OCI-M2 (cell line): ENCODE data around the gene DAAM1.

Experiments
- DNase-seq: peaks from one replicate; lab custom pipeline; 2025; ENCODE audit not compliant: unreplicated experiment; lab: John Stamatoyannopoulos, UW

The DAAM1 gene

DNA sequence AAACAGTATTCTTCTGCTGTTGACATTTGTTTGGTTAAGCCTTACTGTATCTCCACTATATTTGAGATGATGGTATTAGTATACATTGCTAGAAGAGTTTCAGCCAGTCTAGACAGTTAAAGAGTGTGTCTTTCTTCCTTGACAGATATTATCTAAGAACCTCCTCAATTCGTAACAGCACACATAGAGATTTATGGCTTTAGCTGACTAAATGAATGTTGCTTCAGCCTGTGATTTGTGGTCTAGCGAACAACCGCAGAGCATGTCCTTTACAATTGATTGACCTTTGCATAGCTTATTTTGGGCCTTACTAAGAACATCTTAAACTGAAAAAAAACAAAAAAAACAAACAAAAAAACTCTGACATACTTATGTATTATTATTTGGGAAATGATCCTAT, 122.2 kb downstream of the DAAM1 start:
- no peak for DNase-seq

DNA sequence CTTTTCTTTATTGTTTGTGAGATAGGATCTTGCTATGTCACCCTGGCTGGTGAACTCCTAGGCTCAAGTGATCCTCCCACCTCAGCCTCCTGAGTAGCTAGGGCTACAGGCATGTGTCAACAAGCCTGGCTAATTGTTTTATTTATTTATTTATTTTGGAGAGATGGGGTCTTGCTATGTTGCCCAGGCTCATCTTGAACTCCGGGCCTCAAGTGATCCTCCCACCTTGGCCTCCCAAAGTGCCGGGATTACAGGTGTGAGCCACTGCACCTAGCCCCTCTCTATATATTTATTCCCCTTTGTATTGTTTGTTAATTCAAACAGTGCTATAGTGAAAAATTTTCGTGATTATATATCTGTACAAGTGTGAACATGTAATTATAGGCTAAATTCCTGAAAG, 123.3 kb downstream of the DAAM1 start:
- DNase-seq = no peak

DNA sequence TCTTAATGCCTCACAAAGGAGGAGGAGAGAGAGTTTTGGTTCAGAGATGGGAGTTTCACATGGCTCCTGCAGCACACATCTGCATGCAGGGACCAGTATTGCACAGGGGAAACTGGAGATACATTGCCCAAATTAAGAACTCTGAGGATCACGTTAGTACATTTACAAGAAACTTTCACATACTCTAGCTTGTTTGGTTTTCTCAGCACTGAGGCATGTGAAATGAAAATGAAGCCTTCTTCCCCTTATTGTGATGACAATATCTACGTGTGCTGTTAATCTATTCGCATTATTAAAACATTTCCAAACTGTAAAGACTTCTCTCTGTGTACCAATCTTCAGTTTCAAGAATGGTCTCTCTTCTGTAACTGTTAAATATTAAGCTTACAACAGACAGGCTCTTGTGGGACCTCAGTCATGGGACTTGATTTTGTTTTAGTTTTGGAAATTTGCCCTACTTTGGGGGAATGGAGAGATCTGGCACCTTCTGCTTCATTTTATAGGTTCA, 124.7 kb downstream of the DAAM1 start:
- DNase-seq = no peak

DNA sequence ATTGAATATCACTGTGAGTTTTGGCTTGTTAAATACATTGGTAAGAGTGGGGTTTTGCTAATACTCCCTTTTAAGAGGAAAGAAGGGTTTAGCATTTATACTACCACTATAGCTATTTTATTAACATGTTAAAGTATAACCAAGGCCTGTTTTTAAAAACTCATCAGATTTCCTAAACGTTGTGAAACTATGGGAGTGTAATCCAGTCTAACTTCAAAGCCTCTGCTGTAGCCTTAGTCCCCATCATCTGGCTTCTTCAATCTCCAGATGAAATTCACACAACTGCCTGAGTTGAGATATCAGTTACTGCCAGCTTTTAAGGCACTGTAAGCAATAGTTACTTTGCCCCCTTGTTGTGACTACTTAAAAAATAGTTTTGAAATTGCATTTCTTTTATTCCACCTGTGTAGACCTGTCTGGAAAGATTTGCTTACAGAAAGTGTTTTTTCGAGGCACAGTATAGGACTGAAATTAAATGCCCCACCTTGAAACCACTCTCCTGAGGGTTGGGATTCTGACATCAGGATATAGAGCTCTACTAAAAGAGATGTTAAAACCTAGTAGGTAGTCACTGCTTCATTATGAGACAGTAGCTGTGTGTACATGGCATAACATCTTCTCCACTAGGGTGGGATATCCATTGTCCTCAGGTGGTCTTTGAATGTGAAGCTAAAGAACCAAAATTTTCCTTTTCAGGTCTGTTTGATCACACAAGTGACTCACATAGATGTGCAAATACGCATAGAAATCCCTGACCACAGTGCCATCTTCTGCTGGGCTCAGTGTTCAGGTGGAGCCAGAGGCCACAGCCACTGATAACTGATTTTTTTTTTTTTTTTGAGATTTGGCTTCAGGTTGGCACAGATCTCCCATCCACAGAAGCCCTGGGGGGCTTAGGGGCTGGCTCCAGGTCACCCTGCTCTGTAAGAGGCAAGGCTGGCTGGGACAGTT, 125.5 kb downstream of the DAAM1 start:
- DNase-seq = no peak

DNA sequence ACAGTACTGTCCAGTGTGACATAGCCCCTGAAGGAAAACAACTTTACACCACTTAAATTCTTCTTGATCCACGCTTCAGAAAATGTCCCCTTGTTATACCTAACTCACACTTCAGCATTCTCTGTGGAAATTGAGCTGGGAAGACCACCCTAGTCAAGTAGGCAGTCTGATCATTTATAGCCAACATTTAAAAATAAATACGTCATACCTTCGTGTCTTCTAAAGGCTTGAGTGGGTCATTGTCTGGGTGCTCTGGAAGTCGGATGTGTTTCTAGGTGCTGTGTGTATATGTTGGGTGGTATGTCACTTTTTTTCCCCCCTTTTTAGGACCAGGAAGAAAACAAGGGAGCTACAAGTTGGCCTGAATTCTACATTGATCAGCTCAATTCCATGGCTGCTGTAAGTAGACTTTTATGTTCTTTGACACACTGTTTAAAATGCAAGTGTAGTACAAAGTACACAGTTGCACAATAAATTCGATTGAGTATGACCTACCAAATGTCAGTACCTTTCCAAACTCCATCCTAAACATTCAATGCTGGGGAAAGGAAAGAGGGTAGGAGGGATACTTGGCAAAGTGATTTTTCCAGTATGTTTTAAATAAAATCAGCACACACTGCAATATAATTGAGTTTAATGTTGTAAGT, 126.6 kb downstream of the DAAM1 start:
- no peak for DNase-seq

DNA sequence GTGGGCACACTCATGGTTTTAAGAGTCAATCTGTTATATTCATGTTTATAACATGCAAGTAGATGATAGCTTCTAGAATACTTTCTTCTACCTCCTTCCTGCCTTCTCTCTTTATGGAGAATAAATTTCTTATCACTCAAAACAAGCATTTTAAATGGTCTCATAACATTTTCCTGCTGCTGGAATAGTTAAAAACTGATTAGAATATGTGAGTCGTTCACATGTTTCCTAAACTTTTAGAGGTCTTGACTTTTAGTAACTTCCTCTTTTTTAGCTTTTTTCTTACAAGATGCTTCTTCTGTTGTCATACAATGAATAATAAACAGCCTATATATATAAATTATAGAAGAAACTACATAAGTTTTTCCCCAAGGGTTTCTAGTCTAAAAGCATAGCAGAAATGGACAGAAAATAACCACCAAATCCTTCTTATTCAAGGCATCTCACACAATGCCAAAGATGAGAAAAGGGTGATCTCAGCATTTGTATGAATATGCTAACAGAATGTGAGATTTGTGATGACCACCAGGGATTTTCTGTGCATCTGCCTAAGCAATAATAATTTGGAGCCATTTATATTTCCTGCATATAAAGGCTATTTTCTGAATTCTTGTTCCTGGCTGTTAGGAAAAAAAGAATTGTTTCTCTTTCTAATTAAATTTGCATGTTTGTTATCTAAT, 127.8 kb downstream of the DAAM1 start:
- no peak for DNase-seq

DNA sequence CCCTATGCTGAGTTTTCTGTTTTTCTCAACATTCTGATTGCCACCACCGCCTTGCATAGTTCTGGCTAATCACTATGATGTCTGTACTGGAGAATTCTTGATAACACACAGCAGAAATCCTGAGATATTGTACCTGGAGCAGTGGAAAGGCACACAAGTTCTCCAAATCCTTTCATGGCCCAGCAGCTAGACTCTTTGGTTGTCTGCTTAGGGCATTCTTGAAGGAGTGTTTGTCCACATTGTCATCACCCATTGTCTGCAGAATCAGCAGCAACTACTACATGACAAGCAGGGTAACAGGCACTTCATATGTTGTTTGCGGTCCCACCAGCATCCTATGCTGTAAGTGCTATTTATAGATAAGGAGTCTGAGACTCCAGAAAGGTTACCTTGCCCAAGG, 128.9 kb downstream of the DAAM1 start:
- DNase-seq = no peak

DNA sequence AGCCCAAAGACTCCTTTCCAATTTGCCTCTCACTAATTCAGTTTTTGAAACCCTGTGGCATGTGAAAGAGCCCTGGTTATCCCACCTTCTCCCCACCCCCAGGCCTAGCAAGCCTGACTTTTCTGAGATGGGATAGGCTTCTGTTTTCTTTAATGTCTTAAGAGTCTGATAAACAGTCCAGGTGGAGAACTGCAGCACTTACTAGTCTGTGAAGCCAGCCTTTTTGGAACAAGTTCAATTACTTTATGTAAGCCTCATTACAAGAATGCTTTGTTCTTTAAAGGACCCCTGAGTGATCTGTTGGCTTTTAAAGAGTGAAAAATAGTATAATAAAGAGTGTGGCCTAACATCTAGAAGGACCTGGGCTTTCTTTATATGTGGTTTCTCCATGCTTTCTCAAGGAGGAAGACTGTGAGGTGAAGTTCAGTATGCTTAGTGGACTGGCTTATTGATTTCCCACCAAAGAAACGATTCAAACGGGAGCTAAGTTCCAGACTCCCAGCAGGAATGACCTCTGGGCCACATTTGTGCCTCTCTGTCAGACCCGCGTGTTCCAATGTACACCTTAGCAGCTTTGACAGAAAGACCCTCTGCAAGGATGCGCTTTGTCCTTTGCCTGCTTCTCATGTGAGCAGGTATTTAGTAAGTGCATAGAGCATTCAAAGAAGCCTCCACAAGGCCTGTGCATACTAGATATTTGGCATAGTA, 129.5 kb downstream of the DAAM1 start:
- no peak for DNase-seq

DNA sequence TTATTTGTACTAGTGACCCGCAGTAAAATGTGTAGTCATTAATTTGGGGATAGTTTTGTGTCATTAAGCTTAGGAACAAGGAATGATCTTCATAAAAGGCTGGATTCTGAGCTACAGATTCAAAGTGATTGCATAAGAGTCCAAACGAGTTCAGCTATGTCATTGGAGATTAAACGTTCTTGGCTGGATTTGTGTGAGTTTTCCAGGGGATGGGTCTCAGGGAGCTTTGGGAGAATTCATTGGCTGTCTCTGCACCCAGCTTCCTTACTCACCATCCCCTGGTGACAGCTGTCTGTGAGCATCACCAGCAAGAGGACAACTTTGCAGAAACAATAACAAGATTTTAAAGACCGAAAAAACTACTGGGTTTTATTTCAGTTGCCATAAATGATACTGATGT, 130.4 kb downstream of the DAAM1 start:
- DNase-seq = no peak

DNA sequence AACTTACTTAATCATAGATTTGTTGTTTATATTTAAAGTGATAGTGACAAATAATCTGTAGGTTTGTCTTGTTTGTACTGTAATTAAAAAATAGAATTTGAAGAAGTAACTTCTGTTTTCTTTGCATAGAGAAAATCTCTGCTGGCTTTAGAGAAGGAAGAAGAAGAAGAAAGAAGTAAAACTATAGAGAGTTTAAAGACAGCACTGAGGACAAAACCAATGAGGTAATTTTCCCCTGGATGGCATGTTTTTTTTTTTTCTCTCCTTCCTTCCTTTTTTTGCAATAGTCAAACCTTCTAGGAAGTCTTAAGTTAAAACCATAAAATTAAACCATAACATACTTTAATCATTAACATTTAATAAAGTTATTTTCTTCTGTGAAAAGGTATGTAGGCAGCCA, 131.9 kb downstream of the DAAM1 start:
- no peak for DNase-seq

DNA sequence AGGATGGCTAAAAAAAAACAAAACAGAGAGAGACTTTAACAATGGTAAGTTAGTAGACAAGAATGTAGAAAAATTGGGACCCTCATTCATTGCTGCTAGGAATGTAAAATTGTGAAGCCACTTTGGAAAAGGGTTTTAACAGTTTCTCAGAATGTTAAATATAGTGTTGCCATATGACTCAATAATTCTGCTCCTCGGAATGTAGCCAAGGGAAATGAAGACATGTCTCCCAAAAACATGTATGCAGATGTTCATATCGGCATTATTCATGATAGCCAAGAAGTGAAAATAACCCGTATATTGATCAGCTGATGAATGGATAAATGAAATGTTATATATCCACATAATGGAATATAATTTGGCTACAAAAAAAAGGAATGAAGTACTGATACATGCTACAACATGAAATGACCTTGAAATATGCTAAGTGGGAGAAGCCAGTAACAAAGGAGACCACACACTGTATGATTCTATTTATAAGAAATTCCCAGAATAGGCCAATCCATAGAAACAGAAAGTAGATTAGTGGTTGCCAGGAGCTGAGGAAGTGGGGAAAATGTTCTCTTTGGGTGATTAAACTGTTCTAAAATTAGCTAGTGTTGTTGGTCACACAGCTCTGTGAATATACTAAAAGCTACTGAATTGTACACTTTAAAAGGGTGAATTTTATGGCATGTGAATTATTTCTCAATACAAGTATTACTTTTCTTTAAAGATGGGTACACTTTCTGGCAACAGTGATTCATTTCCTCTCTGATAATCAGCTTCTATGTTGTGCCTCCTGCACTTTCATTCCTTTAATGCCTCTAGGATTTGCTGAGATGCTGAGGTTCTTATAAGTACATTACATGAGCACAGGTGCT, 132.5 kb downstream of the DAAM1 start:
- DNase-seq = no peak

DNA sequence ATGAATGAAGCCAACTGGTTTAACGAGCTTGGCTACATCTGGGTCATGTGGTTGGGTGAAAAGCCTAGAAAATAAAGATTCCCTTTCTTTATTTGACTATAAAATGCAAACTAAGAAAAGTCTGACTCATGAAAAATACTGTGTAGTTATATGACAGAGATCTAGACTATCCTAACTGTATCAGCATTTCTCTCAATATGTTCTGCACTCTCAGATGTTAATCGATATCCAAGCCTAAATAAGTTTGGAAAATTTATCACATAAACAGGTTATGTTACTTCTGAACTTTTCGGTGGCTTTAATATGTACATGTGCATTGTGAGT, 133.1 kb downstream of the DAAM1 start:
- DNase-seq = no peak

DNA sequence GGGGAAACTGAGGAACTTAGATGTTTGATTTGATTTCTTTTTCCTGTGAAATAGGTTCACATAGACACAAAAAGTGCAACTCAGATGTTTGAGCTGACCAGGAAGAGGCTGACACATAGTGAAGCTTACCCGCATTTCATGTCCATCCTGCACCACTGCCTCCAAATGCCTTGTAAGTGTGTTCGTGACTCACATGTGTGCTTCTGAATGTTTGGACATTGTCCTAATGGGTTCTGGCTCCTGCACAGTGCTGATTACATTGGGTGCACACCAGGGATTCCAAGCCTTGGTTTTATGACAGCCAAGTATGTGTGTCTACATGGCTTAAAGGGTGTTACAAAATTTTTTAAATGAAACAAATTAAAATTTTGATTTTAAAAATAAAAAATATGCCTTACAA, 137.4 kb downstream of the DAAM1 start:
- no peak for DNase-seq

DNA sequence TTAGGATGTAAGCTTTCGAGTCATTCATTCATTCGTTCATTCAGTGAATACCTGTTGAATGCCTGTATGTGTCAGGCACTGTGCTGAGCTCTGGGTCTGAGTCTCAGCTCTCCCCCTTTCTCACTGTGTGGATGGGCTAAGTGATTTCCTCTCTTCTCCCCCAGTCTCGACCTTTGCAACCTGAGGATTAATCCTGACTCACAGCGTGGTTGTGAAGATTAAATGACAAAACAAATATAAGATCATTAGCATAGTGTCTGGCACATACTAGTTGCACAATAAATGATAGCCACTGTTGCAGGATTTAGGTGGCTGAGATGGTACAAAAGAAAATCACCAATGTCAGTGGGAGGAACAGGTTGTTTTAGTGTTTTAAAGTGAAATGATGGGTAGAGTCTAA, 140.0 kb downstream of the DAAM1 start:
- no peak for DNase-seq

DNA sequence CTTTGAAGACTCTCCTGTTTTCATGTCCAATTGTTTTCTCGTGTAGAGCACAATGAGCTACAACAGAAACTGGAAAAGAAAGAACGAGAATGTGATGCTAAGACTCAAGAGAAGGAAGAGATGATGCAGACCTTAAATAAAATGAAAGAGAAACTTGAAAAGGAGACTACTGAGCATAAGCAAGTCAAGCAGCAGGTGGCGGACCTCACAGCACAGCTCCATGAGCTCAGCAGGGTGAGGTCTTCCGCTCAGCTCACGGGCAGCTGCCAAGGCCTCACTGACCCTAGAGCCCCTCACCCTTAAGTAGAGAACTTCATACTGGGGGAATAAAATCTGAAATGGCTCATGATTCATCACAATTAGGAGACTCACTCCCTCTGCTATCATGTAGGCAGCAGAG, 142.0 kb downstream of the DAAM1 start:
- no peak for DNase-seq

DNA sequence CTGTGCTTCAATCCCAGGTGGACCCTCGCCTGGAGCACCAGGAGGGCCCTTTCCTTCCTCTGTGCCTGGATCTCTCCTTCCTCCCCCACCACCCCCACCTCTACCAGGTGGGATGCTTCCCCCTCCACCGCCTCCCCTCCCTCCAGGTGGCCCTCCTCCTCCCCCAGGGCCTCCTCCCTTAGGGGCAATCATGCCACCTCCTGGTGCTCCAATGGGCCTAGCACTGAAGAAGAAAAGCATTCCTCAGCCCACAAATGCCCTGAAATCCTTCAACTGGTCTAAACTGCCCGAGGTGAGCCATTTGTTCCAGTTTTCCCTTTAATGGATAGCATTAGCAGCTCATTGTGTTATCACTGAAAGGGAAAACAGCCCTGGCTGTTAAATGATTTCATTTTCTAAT, 142.8 kb downstream of the DAAM1 start:
- no peak for DNase-seq

DNA sequence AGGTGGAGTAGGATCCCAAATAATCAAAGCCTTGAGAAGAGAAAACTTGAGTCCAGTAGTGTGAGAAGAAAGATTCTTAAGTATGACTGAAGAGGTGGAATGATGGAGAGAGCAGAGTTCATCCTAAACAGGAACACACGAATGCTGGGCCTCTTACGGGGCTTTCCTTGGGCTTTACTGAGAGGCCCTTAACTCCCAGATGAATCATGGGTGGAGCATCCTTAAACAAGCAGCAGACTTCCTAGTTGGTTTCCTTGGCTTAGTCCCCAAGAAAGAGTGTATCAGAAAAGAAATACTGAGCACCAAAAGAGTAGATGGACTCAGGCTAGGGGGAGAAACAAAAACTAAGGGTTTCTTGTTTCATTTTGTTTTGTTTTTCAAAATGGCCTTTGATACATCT, 144.3 kb downstream of the DAAM1 start:
- no peak for DNase-seq

DNA sequence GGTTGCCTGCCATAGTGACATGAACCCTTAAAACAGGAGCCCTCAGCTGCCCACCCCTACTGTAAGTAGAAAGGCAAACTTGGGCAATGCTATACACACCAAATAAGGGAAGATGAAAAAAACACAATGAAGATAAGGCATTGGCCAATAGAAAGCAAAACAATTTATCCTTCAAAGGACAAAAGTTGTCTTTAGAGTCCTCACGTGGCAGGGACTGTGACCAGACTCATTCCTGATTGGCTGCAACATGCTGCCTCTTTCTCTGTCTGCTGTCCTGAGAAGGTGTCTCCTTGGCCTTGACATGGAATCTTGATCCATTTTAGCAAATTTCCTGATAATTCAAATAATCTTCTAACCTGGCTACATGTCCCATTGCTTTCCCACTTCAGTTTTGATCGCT, 144.8 kb downstream of the DAAM1 start:
- DNase-seq = no peak

DNA sequence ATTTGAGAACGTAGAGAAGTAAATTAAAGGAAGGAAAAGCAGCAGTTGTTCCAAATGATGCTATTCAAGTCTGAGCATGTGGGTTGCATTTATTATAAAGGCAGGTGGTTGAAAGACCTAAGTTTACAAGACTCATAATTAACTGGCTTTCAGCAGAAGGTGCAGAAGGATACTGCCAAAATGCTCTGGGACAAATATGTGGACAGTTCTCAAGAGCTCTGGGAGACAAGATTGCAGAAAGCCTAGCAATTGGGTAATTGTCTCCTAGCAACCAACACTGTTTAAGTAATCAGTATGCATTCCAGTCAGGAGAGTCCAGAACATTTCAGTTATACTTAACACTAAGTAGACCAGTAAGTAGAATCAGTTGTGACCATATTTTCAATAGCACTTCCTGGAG, 145.2 kb downstream of the DAAM1 start:
- no peak for DNase-seq

DNA sequence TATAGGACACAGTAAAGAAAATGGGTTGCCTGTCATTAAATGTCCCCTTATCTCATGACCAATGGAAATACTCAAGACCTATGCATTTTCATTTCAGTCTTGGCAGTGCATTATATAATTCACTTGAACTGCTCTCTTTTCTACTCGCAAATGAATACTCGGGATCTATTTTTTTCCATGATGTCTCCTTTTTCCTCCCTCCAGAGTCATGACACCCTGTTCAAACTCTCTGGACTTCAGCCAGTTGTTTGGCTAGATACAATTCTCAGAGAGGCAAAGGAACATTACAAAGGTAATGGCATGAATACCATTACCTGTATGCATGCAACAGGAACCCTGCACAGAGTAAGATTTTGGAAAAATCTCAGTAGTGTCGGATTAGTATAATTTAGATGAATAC, 145.8 kb downstream of the DAAM1 start:
- no peak for DNase-seq
